Sigmoid colon (tissue), 4 donors: ENCODE results near the gene DACH1.

Experiments used
- CTCF ChIP-seq, 4 experiments: fragments of 450-650 bp in 3 of 4; fragments of 200-600 bp in 1 of 4; IDR thresholded peaks; one replicate each; pipeline ENCODE4 v1.5.1; 2016 to 2019; ENCODE audit warnings: antibody characterized with exemption in 4 of 4, mild to moderate bottlenecking in 3 of 4, moderate library complexity in 2 of 4
- EP300 ChIP-seq, 4 donors: sonication (generic); formaldehyde crosslinking; IDR thresholded peaks; one replicate each; pipeline ENCODE4 v1.6.1; 2017; ENCODE audit warnings: antibody characterized with exemption in 4 of 4
- POLR2A ChIP-seq, 2 donors: fragments of 450-650 bp; IDR thresholded peaks; one replicate each; pipeline ENCODE4 v1.6.1; 2016; ENCODE audit warnings: antibody characterized with exemption in 2 of 2, mild to moderate bottlenecking in 2 of 2, moderate library complexity in 2 of 2
- POLR2AphosphoS5 ChIP-seq, 4 donors: sonication (generic); formaldehyde crosslinking; IDR thresholded peaks; one replicate each; pipeline ENCODE4 v1.6.1; 2017; ENCODE audit warnings: antibody characterized with exemption in 4 of 4

GRCh38 chr13:71638751-71639150, 228.3 kb downstream of the DACH1 start:
- no peak for TF ChIP-seq CTCF (IDR thresholded peaks at IDR 0.05)
- no peak for TF ChIP-seq POLR2AphosphoS5 (IDR thresholded peaks at IDR 0.05)
- no peak for TF ChIP-seq POLR2A (IDR thresholded peaks at IDR 0.05)
- TF ChIP-seq EP300 (IDR thresholded peaks at IDR 0.05): no peak
